Smooth muscle cell of bladder (primary cell): ENCODE data around the gene PLS1. TPM values are rescaled to one million over a fixed set of nuclear protein-coding genes. Genes with fewer than 3 reads are reported as not detected.

Experiments
- total RNA-seq: library from RNA; depleted of rRNA; stranded (reverse); fragments of >200 nt; gene quantifications from 2 replicates; pipeline ENCODE4 v1.2.3, GENCODE V29; 2014

Gene PLS1
- total RNA-seq: 0.14 and 0.37 TPM in 2 replicates

DNA sequence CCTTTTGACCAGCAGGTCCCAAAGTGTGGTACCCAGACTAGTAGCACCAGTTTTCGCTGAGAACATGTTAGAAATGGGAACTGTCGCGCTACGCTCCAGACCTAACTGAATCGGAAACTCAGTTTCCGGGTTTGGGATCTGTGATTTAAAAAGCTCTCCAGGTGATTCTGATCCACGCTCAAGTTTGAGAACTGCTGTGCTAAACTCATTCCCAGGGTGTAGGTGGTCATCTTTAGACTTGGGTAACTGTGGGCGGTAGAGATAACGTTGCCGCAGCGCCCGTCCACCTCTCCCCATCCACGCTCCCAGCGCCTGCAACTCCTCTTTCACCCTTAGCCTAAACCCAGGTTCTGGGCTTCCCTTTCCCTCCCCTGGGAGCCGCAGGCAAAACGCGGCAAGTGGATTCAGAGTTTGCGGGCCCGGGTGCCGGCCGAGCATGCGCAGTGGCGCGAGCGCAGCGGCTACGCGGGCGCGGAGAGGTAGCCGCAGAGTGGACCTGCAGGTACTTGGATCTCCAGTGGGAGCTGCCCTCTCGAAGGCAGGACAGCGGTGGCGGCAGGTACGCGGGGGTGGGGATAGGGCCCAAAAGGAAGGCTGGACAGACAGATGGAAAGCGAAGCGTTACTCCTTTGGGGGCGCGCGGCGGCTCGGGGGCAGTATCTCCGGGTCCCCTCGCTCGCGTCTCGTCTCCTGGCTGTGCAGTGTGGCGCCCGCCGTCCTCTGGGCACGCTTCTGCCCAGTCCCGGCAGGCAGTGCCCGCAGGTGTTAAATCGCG, at the start of gene PLS1:
Gene PLS1 (plus strand): TSS at position 443 of the 775 bp plus-strand sequence. CDS start 67,845 bp downstream, outside the sequence.

GRCh38 chr3:142578329-142579223, 17.6 kb upstream of the PLS1 start, which contains the start of gene ATR:
Gene ATR, minus strand, starts transcription at chr3:142578733. Its CDS starts 29 bp downstream, at chr3:142578704.

GRCh38 chr3:142723968-142724681, 127.9 kb downstream of the PLS1 start, which contains the start of gene TRPC1:
Gene TRPC1, plus strand, starts transcription at chr3:142724034. Its CDS starts 526 bp downstream, at chr3:142724560.

Other genes with a start within 250 kb of the PLS1 start
- gene XRN1, start 148.4 kb upstream of the PLS1 start, total RNA-seq: 35.1 and 47.5 TPM in 2 replicates
- gene ATR, start 17.7 kb upstream of the PLS1 start, total RNA-seq: 16.8 and 22.8 TPM in 2 replicates
- 31.4 and 38.5 TPM in 2 replicates for gene TRPC1, start 127.6 kb downstream of the PLS1 start, total RNA-seq